ENCODE results near the gene SYTL3. TPM values are rescaled to one million over a fixed set of nuclear protein-coding genes. Genes with fewer than 3 reads are reported as not detected.

SYTL3 gene
- total and polyA plus RNA-seq, 2 donors (not counting 1 experiment from before 2014, with no cell fraction given): 1.1 to 5.4 TPM

DNA sequence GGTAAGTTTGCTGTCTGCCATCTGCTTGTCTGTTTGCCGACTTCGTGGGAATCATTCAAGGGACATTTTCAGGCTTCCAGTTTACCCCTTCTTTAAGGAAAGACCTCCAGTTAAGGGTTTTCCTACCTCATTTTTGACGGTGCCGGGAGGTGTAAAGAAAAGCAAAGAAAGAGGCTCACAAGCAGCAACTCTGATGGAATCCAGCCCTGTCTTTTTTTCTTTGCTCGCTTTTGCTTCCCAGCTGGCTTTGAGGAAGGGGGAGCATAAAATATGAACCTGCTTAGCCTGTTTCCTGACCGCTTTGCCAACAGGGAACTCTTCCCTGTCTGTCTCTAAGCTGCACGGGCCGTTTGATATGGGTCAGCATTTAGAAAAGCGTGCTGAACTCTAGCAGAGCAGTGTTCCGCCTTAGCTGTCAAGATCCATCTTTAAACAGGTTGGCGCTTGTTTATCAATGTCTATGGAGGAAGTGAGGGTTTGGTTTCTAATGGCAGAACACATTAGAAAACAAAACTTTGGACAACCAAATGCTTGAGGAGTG is 13.8 kb downstream of the SYTL3 start:
- POLR2A ChIA-PET: no interaction called here
- H3K36me3 ChIP-seq (replicated peaks in 1 of 2; ENCODE audit: control extremely low read depth in 1 of 2, control insufficient read depth in 1 of 2, extremely low read depth in 1 of 2, insufficient read depth in 2 of 2, low read length in 1 of 2): no peaks in the 10 kb centered on the region
- intact Hi-C loops (cut with micrococcal nuclease): no loop called here

DNA sequence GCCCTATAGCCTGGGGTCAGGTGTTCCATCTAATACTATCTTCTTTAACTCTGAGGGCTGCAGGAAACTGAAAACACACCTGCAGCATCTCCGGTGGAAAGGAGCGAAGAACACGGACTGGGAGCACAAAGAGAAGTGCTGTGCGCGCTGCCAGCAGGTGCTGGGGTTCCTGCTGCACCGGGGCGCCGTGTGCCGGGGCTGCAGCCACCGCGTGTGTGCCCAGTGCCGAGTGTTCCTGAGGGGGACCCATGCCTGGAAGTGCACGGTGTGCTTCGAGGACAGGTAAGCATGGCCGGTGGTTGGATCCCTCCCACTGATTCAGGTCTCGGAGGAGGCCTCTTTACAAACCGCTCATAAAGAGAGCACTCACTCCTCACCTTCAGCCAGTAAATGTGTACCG is 15.5 kb downstream of the SYTL3 start:
- Histone ChIP-seq H4K20me1 (ENCODE audit: control insufficient read depth, insufficient read depth, low read length, poor library complexity, severe bottlenecking) (no peaks in the 10 kb centered on the region), H3K79me2 (ENCODE audit: control insufficient read depth, insufficient read depth, low read length) (no peaks in the 10 kb centered on the region), H3K9me3 (ENCODE audit: control extremely low read depth in 1 of 3, control insufficient read depth in 2 of 3, insufficient read depth in 1 of 3, low read length in 2 of 3) (no peaks in the 10 kb centered on the region), H3K4me2 (replicated peaks; ENCODE audit: low read depth, low read length, poor library complexity, severe bottlenecking) (no peak overlapping the region), H2AFZ (ENCODE audit: insufficient read depth, low read depth, low read length, poor library complexity, severe bottlenecking) (no peak overlapping the region), H3K27me3 (replicated peaks in 1 of 4; ENCODE audit: control extremely low read depth in 1 of 4, control insufficient read depth in 3 of 4, insufficient read depth in 4 of 4, low read length in 3 of 4) (peaks cover 0 to 13% (median 5%) of the 10 kb centered on the region in 4 experiments), H3K4me3 (ENCODE audit: control extremely low read depth in 1 of 5, extremely low read depth in 1 of 5, insufficient read depth in 1 of 5, low read depth in 2 of 5, low read length in 4 of 5) (no peak overlapping the region), H3K4me1 (ENCODE audit: control insufficient read depth in 2 of 2, insufficient read depth in 2 of 2, low read length in 2 of 2) (peaks cover 19 to 34% of the 10 kb centered on the region in 2 donors), H3K36me3 (replicated peaks in 1 of 2; ENCODE audit: control extremely low read depth in 1 of 2, control insufficient read depth in 1 of 2, extremely low read depth in 1 of 2, insufficient read depth in 2 of 2, low read length in 1 of 2) (no peaks in the 10 kb centered on the region), H3K27ac (ENCODE audit: low read length in 2 of 2) (no peak overlapping the region), H3K9ac (ENCODE audit: low read length) (no peak overlapping the region)
- no peak overlapping the region for H3K27ac Mint-ChIP-seq
- intact Hi-C loops (cut with micrococcal nuclease): no loop called here
- ATAC-seq (ENCODE audit: low read depth): no peak
- ChIA-PET POLR2A (no interaction called here), CTCF (interaction anchor here (0.6 kb wide), 1 partner anchor 123 kb away, joined by 5 read pairs; no protein-coding TSS in a partner anchor)
- no peak overlapping the region for H3K4me3 Mint-ChIP-seq
- DNase-seq: no peak
- peaks cover 19% of the 10 kb centered on the region for H3K4me1 Mint-ChIP-seq
- H3K27me3 Mint-ChIP-seq: peaks cover 5% of the 10 kb centered on the region
- H3K9me3 Mint-ChIP-seq (ENCODE audit: insufficient read depth): no peaks in the 10 kb centered on the region
- TF ChIP-seq, protein P1, sequence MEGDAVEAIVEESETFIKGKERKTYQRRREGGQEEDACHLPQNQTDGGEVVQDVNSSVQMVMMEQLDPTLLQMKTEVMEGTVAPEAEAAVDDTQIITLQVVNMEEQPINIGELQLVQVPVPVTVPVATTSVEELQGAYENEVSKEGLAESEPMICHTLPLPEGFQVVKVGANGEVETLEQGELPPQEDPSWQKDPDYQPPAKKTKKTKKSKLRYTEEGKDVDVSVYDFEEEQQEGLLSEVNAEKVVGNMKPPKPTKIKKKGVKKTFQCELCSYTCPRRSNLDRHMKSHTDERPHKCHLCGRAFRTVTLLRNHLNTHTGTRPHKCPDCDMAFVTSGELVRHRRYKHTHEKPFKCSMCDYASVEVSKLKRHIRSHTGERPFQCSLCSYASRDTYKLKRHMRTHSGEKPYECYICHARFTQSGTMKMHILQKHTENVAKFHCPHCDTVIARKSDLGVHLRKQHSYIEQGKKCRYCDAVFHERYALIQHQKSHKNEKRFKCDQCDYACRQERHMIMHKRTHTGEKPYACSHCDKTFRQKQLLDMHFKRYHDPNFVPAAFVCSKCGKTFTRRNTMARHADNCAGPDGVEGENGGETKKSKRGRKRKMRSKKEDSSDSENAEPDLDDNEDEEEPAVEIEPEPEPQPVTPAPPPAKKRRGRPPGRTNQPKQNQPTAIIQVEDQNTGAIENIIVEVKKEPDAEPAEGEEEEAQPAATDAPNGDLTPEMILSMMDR (IDR thresholded peaks at IDR 0.05): no peak
- TF ChIP-seq EZH2 (IDR thresholded peaks at IDR 0.05; ENCODE audit: borderline replicate concordance, insufficient read depth, low read depth, low read length, poor library complexity, severe bottlenecking): no peak
- WGBS (ENCODE audit: insufficient coverage): 98% methylated on average over 17 of the region's 18 CpGs

More for the DNA sequence above, 13.8 kb downstream of the SYTL3 start:
- CTCF ChIA-PET: interaction anchor here (3.5 to 5.6 kb wide), 3 partner anchors 14 to 309 kb away, joined by 20 to 56 read pairs (median 36); partner anchors contain the start of gene SYTL3
- H3K4me1 ChIP-seq (ENCODE audit: control insufficient read depth in 2 of 2, insufficient read depth in 2 of 2, low read length in 2 of 2): peaks cover 19 to 36% of the 10 kb centered on the region in 2 donors
- H3K27me3 Mint-ChIP-seq: peaks cover 5% of the 10 kb centered on the region
- no peaks in the 10 kb centered on the region for H3K9me3 ChIP-seq (ENCODE audit: control extremely low read depth in 1 of 3, control insufficient read depth in 2 of 3, insufficient read depth in 1 of 3, low read length in 2 of 3)
- H4K20me1 ChIP-seq (ENCODE audit: control insufficient read depth, insufficient read depth, low read length, poor library complexity, severe bottlenecking): no peaks in the 10 kb centered on the region
- no peak overlapping the region for H3K9ac ChIP-seq (ENCODE audit: low read length)
- peaks cover 0 to 13% (median 5%) of the 10 kb centered on the region in 4 experiments for H3K27me3 ChIP-seq (replicated peaks in 1 of 4; ENCODE audit: control extremely low read depth in 1 of 4, control insufficient read depth in 3 of 4, insufficient read depth in 4 of 4, low read length in 3 of 4)
- DNase-seq (no peak), ATAC-seq (ENCODE audit: low read depth) (no peak)
- peaks cover 20% of the 10 kb centered on the region for H3K4me1 Mint-ChIP-seq
- no peak overlapping the region for H3K4me3 ChIP-seq (ENCODE audit: control extremely low read depth in 1 of 5, extremely low read depth in 1 of 5, insufficient read depth in 1 of 5, low read depth in 2 of 5, low read length in 4 of 5)
- no peak overlapping the region for H3K4me3 Mint-ChIP-seq
- no peak for TF ChIP-seq EZH2 (IDR thresholded peaks at IDR 0.05; ENCODE audit: borderline replicate concordance, insufficient read depth, low read depth, low read length, poor library complexity, severe bottlenecking)
- TF ChIP-seq, protein P1 (IDR thresholded peaks at IDR 0.05): no peak
- no peaks in the 10 kb centered on the region for H3K79me2 ChIP-seq (ENCODE audit: control insufficient read depth, insufficient read depth, low read length)
- H2AFZ ChIP-seq (ENCODE audit: insufficient read depth, low read depth, low read length, poor library complexity, severe bottlenecking): no peak overlapping the region
- 73% methylated on average over 5 of the region's 11 CpGs for WGBS (ENCODE audit: insufficient coverage)
- no peak overlapping the region for H3K27ac ChIP-seq (ENCODE audit: low read length in 2 of 2)
- no peak overlapping the region for H3K27ac Mint-ChIP-seq
- no peak overlapping the region for H3K4me2 ChIP-seq (replicated peaks; ENCODE audit: low read depth, low read length, poor library complexity, severe bottlenecking)
- H3K9me3 Mint-ChIP-seq (ENCODE audit: insufficient read depth): no peaks in the 10 kb centered on the region

All from B cell (primary cell).